Smooth muscle cell (in vitro differentiated cells): Measurements from ENCODE around the gene TRIM56. TPM values are rescaled to one million over a fixed set of nuclear protein-coding genes. Genes with fewer than 3 reads are reported as not detected.

Source experiments
- DNase-seq: peaks from one replicate; lab custom pipeline; 2025; ENCODE audit not compliant: unreplicated experiment; lab: John Stamatoyannopoulos, UW
- H2AFZ ChIP-seq: fragments of 200-600 bp; sonication (generic); 2 replicates; pipeline ENCODE4 v1.6.0; 2016; ENCODE audit warnings: antibody characterized with exemption, low read depth, mild to moderate bottlenecking
- H3F3A ChIP-seq: fragments of 200-600 bp; sonication (generic); 2 replicates; pipeline ENCODE4 v1.6.0; 2017; ENCODE audit warnings: antibody characterized with exemption, low read depth
- H3K27ac ChIP-seq: fragments of 200-600 bp; sonication (generic); 2 replicates; pipeline ENCODE4 v1.5.1; 2016; ENCODE audit warnings: low read depth, mild to moderate bottlenecking
- H3K27me3 ChIP-seq: fragments of 200-600 bp; sonication (generic); 2 replicates; pipeline ENCODE4 v1.6.1; 2016; ENCODE audit warnings: low read depth, mild to moderate bottlenecking
- H3K36me3 ChIP-seq: fragments of 200-600 bp; sonication (generic); 2 replicates; pipeline ENCODE4 v1.5.1; 2016; ENCODE audit warnings: low read depth
- H3K4me1 ChIP-seq: fragments of 200-600 bp; sonication (generic); 2 replicates; pipeline ENCODE4 v1.5.1; 2016; ENCODE audit warnings: low read depth
- H3K4me2 ChIP-seq: fragments of 200-600 bp; sonication (generic); 2 replicates; pipeline ENCODE4 v1.6.0; 2016; ENCODE audit warnings: mild to moderate bottlenecking
- H3K4me3 ChIP-seq: fragments of 200-600 bp; sonication (generic); 2 replicates; pipeline ENCODE4 v1.5.1; 2016; ENCODE audit warnings: mild to moderate bottlenecking
- H3K79me2 ChIP-seq: fragments of 200-600 bp; sonication (generic); 2 replicates; pipeline ENCODE4 v1.6.0; 2016; ENCODE audit warnings: low read depth, mild to moderate bottlenecking
- H3K9ac ChIP-seq: fragments of 200-600 bp; sonication (generic); 2 replicates; pipeline ENCODE4 v1.6.0; 2016; ENCODE audit warnings: low read depth
- H3K9me3 ChIP-seq: fragments of 200-600 bp; sonication (generic); replicated peaks from 2 replicates; pipeline ENCODE4 v1.5.1; 2016; ENCODE audit warnings: low read depth
- H4K20me1 ChIP-seq: fragments of 200-600 bp; sonication (generic); 2 replicates; pipeline ENCODE4 v1.6.0; 2016; ENCODE audit warnings: low read depth
- CTCF ChIP-seq: fragments of 200-600 bp; sonication (generic); IDR thresholded peaks from 2 replicates; pipeline ENCODE4 v1.5.1; 2017; ENCODE audit warnings: borderline replicate concordance, mild to moderate bottlenecking, antibody characterized with exemption; ENCODE audit not compliant: insufficient read depth, poor library complexity, severe bottlenecking
- WGBS: methylation state at CpG from one replicate; pipeline ENCODE4 v1.1.7; 2016; ENCODE audit warnings: low lambda C conversion rate; 5-methylcytosine and 5-hydroxymethylcytosine counted together
- polyA plus RNA-seq: library from polyadenylated mRNA; unstranded; fragments of >200 nt; fragmentation: Nextera tagmentation; extraction: Ambion mirVana; gene quantifications from 2 replicates; pipeline ENCODE4 v1.2.1, GENCODE V29; 2016
- total RNA-seq: library from RNA; depleted of rRNA; stranded (reverse); fragments of >200 nt; gene quantifications from 2 replicates; pipeline ENCODE4 v1.2.3, GENCODE V29; 2014

TRIM56 gene
- total and polyA plus RNA-seq, 2 experiments from 2014 or later, result 2.5 to 11.2 TPM

DNA sequence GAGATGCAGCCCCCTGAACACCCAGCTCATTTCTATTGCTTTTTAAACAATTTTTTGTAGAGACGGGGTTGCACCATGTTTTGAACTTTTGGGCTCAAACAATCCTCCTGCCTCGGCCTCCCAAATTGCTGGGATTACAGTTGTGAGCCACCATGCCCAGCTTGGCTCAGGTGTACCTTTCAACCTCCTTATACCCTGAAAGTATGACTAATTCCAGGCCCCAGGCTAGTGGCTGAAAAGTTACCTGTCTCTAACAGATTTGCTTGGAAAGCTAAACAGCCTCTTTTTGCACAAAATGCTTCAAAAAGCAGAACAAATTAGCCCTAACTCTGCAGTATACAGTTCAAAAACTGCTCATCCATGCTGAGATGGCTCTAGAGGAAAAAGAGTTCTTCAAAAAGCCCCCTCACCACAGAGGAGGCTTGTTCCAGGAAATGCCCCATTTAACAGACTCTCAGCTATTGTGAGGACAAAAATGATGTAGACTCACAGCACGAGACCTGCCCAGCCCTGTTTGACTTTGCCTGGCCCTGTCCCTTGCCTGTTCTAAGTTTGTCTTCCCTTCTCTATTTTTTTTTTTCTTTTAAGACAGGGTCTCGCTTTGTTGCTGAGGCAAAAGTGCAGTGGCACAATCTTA, 55.6 kb downstream of the TRIM56 start:
- Histone ChIP-seq H3K9me3 (no peaks in the 10 kb centered on the region), H4K20me1 (no peaks in the 10 kb centered on the region), H3K79me2 (no peaks in the 10 kb centered on the region), H2AFZ (no peak overlapping the region), H3F3A (peaks cover 14% of the 10 kb centered on the region), H3K4me3 (no peak overlapping the region), H3K27ac (peak overlapping the region; percentile 54), H3K4me2 (no peak overlapping the region), H3K4me1 (peaks cover 4% of the 10 kb centered on the region), H3K36me3 (no peaks in the 10 kb centered on the region), H3K27me3 (no peaks in the 10 kb centered on the region), H3K9ac (no peak overlapping the region)
- 78% methylated on average over 4 of the region's 4 CpGs for WGBS
- no peak for TF ChIP-seq CTCF
- no peak for DNase-seq

Other genes with a start within 250 kb of the TRIM56 start
- 8.9 and 16.8 TPM in 2 replicates for gene SLC12A9, start 232.8 kb upstream of the TRIM56 start, total RNA-seq
- 12.1 and 17.8 TPM in 2 replicates for gene SLC12A9, start 232.8 kb upstream of the TRIM56 start, polyA plus RNA-seq
- 41.9 and 46.8 TPM in 2 replicates for gene TRIP6, start 218.1 kb upstream of the TRIM56 start, total RNA-seq
- gene TRIP6, start 218.1 kb upstream of the TRIM56 start, polyA plus RNA-seq, result 65.6 and 87.0 TPM in 2 replicates
- gene SRRT, start 210.4 kb upstream of the TRIM56 start, total RNA-seq, result 17.8 and 32.1 TPM in 2 replicates
- 63.6 and 87.5 TPM in 2 replicates for gene SRRT, start 210.4 kb upstream of the TRIM56 start, polyA plus RNA-seq
- gene UFSP1, start 195.8 kb upstream of the TRIM56 start, total RNA-seq, result 0.31 and 1.2 TPM in 2 replicates
- 2.6 and 2.9 TPM in 2 replicates for gene UFSP1, start 195.8 kb upstream of the TRIM56 start, polyA plus RNA-seq
- 2.6 and 3.2 TPM in 2 replicates for gene ACHE, start 189.6 kb upstream of the TRIM56 start, total RNA-seq
- gene ACHE, start 189.6 kb upstream of the TRIM56 start, polyA plus RNA-seq, result 2.8 and 3.5 TPM in 2 replicates
- not detected in 2 replicates for gene MUC3A, start 135.9 kb upstream of the TRIM56 start, total RNA-seq
- gene MUC3A, start 135.9 kb upstream of the TRIM56 start, polyA plus RNA-seq, result not detected in 2 replicates
- gene MUC12, start 115.9 kb upstream of the TRIM56 start, total RNA-seq, result 7.6 and 13.5 TPM in 2 replicates
- gene MUC12, start 115.9 kb upstream of the TRIM56 start, polyA plus RNA-seq, result 17.1 and 18.0 TPM in 2 replicates
- 0.13 TPM in 1 of 2 replicates, not detected in the other for gene MUC17, start 65.4 kb upstream of the TRIM56 start, total RNA-seq
- gene MUC17, start 65.4 kb upstream of the TRIM56 start, polyA plus RNA-seq, result 0.06 TPM in 1 of 2 replicates, not detected in the other
- 387 and 435 TPM in 2 replicates for gene SERPINE1, start 41.6 kb downstream of the TRIM56 start, total RNA-seq
- 460 and 495 TPM in 2 replicates for gene SERPINE1, start 41.6 kb downstream of the TRIM56 start, polyA plus RNA-seq
- 104 and 105 TPM in 2 replicates for gene AP1S1, start 69.0 kb downstream of the TRIM56 start, total RNA-seq
- 44.0 and 51.2 TPM in 2 replicates for gene AP1S1, start 69.0 kb downstream of the TRIM56 start, polyA plus RNA-seq
- gene VGF, start 80.1 kb downstream of the TRIM56 start, total RNA-seq, result 0.85 TPM in 1 of 2 replicates, not detected in the other
- 0.20 and 0.25 TPM in 2 replicates for gene VGF, start 80.1 kb downstream of the TRIM56 start, polyA plus RNA-seq
- not detected in 2 replicates for gene NAT16, start 94.8 kb downstream of the TRIM56 start, total RNA-seq
- not detected in 2 replicates for gene NAT16, start 94.8 kb downstream of the TRIM56 start, polyA plus RNA-seq
- gene MOGAT3, start 115.6 kb downstream of the TRIM56 start, total RNA-seq, result not detected in 2 replicates
- 0.38 TPM in 1 of 2 replicates, not detected in the other for gene MOGAT3, start 115.6 kb downstream of the TRIM56 start, polyA plus RNA-seq
- gene PLOD3, start 132.1 kb downstream of the TRIM56 start, total RNA-seq, result 58.4 and 63.5 TPM in 2 replicates
- gene PLOD3, start 132.1 kb downstream of the TRIM56 start, polyA plus RNA-seq, result 150 and 168 TPM in 2 replicates
- gene ZNHIT1, start 132.7 kb downstream of the TRIM56 start, total RNA-seq, result 100 and 102 TPM in 2 replicates
- 116 and 123 TPM in 2 replicates for gene ZNHIT1, start 132.7 kb downstream of the TRIM56 start, polyA plus RNA-seq
- gene CLDN15, start 152.3 kb downstream of the TRIM56 start, total RNA-seq, result 4.0 and 12.2 TPM in 2 replicates
- gene CLDN15, start 152.3 kb downstream of the TRIM56 start, polyA plus RNA-seq, result 3.0 and 8.7 TPM in 2 replicates
- gene FIS1, start 159.6 kb downstream of the TRIM56 start, total RNA-seq, result 97.7 and 98.4 TPM in 2 replicates
- 174 and 200 TPM in 2 replicates for gene FIS1, start 159.6 kb downstream of the TRIM56 start, polyA plus RNA-seq
- gene IFT22, start 236.3 kb downstream of the TRIM56 start, total RNA-seq, result 36.8 and 52.7 TPM in 2 replicates
- 46.2 and 51.9 TPM in 2 replicates for gene IFT22, start 236.3 kb downstream of the TRIM56 start, polyA plus RNA-seq